Body of pancreas (tissue), 2 donors: ENCODE data around the gene CEP120. TPM values are rescaled to one million over a fixed set of nuclear protein-coding genes. Genes with fewer than 3 reads are reported as not detected.

Experiments
- total RNA-seq, 2 donors: library from RNA; depleted of rRNA; stranded (reverse); fragments of >200 nt; gene quantifications; one replicate each; pipeline ENCODE4 v1.1.0, GENCODE V29; 2016

CEP120 gene
- total RNA-seq, 2 donors from 2014 or later = 6.6 to 11.2 TPM

Other genes starting within 250 kb of the CEP120 start
- 10 to 100 TPM; 22.4 to 22.6 TPM for gene CSNK1G3, start 88.8 kb upstream of the CEP120 start, total RNA-seq